ENCODE measurements around the gene DEDD. TPM values are rescaled to one million over a fixed set of nuclear protein-coding genes. Genes with fewer than 3 reads are reported as not detected.

Gene DEDD
- total RNA-seq, 4 donors from 2014 or later: 40.2 to 60.2 (median 46.3) TPM

DNA sequence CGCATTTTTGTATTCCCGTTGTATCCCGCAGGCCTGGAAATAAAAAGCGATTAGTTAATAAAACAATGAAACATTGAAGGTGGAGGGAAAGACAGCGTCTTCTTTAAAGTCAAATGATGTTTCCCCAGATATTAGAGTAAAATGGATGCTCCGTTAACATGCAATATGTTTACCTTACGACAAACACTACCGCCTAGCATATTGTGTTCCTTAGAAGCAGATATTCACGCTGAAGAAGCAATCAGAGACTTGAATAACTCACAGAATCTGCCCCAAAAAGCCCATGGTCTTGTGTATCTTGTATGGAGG, 45.4 kb upstream of the DEDD start:
- H3K4me3 ChIP-seq: peak overlapping the region; percentile 72 to 92 (median 80)
- H3K27ac ChIP-seq: peak overlapping the region; percentile 87 to 91 (median 89)
- no peaks in the 10 kb centered on the region for H3K9me3 ChIP-seq
- in situ Hi-C loops (cut with MboI; ENCODE audit: low sequenced_read_pairs in 4 of 4) (loop anchor here in 1 of 4 donors (10.0 to 25.0 kb wide), 2 partner anchors 47 to 584 kb away; partner anchors contain the start of genes APOA2, ATF6 and TOMM40L), intact Hi-C loops (cut with DNase I; ENCODE audit: low total_unique reads) (loop anchor here (1.0 kb wide), 1 partner anchor 12 kb away; the partner anchor contains the start of gene PPOX)
- DNase-seq (no peak), ATAC-seq (no peak)
- peaks cover 13 to 16% of the 10 kb centered on the region in 2 donors for H3K4me1 ChIP-seq
- H3K27me3 ChIP-seq: no peaks in the 10 kb centered on the region
- H3K36me3 ChIP-seq: peaks cover 0 to 26% of the 10 kb centered on the region in 2 donors
- TF ChIP-seq, protein P1, sequence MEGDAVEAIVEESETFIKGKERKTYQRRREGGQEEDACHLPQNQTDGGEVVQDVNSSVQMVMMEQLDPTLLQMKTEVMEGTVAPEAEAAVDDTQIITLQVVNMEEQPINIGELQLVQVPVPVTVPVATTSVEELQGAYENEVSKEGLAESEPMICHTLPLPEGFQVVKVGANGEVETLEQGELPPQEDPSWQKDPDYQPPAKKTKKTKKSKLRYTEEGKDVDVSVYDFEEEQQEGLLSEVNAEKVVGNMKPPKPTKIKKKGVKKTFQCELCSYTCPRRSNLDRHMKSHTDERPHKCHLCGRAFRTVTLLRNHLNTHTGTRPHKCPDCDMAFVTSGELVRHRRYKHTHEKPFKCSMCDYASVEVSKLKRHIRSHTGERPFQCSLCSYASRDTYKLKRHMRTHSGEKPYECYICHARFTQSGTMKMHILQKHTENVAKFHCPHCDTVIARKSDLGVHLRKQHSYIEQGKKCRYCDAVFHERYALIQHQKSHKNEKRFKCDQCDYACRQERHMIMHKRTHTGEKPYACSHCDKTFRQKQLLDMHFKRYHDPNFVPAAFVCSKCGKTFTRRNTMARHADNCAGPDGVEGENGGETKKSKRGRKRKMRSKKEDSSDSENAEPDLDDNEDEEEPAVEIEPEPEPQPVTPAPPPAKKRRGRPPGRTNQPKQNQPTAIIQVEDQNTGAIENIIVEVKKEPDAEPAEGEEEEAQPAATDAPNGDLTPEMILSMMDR (IDR thresholded peaks at IDR 0.05 in 4 of 5, conservative IDR thresholded peaks at IDR 0.05 in 1 of 5): no peak
- TF ChIP-seq POLR2A (IDR thresholded peaks at IDR 0.05): no peak

DNA sequence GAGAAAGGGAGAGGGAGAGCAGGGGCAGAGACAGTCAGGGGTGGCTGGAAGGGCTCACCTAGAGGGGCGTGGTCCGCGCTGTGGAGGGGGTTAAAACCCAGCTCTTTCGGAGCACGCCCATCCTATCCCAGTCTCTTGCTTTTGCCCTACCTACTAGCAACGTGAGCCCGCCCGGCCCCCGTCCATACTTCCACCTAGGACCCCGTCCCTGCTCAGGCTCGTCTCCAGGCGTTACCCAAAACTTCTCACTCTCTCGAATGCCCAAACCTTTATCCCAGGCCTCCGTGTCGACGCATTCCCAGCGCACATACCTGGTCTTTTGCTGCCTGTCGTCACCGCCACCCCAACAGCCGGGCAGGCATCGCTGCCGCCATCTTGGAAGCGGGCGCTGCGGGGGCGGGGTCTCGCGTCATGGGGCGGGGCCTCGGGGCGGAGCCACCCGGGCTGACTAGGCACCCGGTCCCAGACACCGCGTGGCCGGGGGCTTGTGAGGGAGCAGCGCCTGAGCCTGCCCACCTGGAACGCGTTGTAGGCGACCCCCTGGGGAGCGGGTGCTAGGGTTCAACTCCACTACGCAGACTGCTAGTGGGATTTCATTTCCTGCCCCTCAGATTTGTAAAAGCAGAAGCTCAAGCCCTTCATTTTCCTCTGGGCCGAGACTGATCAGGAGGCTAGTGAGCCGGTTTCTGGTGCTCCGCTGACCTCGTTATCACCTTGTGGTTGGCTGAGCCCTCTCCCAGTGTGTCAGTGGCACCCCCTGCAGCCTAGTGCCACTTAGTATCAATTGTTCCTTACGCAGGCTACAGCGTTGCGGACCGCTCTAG, 44.9 kb upstream of the DEDD start, which contains the start of gene B4GALT3:
Gene B4GALT3 (minus strand): TSS at position 396 of the 824 bp plus-strand sequence. CDS start 1,447 bp downstream, outside the sequence.
- TF ChIP-seq POLR2A (IDR thresholded peaks at IDR 0.05): peak; percentile 90 to 93
- TF ChIP-seq, protein P1 (IDR thresholded peaks at IDR 0.05 in 4 of 5, conservative IDR thresholded peaks at IDR 0.05 in 1 of 5): no peak
- in situ Hi-C loops (cut with MboI; ENCODE audit: low sequenced_read_pairs in 4 of 4): loop anchor here in 1 of 4 donors (10.0 to 25.0 kb wide), 2 partner anchors 47 to 585 kb away; partner anchors contain the start of genes APOA2, ATF6 and TOMM40L

DNA sequence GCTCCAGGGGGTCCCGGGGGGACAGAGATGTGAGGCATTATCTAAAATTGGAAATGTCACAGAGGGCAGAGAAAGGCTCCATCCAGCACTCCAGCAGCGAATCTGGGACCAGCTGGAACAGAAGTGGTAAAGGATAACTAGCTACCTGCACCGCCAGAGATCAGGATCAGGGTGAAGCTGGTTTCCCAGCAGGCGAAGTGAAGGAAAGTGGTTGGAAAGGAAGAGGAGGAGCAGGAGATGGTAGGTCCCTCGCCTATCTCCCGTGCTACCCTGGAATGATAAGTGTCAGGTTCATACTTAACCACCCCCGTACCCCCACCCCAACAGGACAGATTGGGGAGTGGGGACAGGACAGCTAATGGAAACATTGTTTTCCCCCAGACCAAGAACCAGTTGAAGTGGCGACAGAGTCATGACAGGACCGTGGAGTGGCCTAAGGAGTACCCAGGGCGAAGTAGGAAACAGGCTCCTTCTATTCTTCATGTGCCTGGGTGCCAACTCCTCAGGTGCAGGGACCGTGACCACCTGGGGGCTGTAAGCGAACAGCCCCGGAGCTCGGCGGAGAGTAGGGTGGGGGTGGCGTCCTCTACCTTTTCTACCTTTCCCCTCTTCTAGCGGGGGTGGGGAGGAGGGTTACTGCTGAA, 44.1 kb upstream of the DEDD start:
- in situ Hi-C loops (cut with MboI; ENCODE audit: low sequenced_read_pairs in 4 of 4): loop anchor here in 1 of 4 donors (10.0 to 25.0 kb wide), 2 partner anchors 48 to 586 kb away; partner anchors contain the start of genes APOA2, ATF6 and TOMM40L
- Histone ChIP-seq H3K27ac (peak overlapping the region; percentile 87 to 91 (median 89)), H3K4me1 (peaks cover 19 to 23% of the 10 kb centered on the region in 2 donors), H3K27me3 (no peaks in the 10 kb centered on the region), H3K36me3 (peaks cover 0 to 36% of the 10 kb centered on the region in 2 donors), H3K9me3 (no peaks in the 10 kb centered on the region), H3K4me3 (peak overlapping the region; percentile 72 to 92 (median 80))
- TF ChIP-seq POLR2A (IDR thresholded peaks at IDR 0.05): no peak
- TF ChIP-seq, protein P1 (IDR thresholded peaks at IDR 0.05 in 4 of 5, conservative IDR thresholded peaks at IDR 0.05 in 1 of 5): no peak
- DNase-seq (no peak), ATAC-seq (peak; percentile 8 to 16)
- intact Hi-C loops (cut with DNase I; ENCODE audit: low total_unique reads): loop anchor here (1.0 kb wide), 2 partner anchors 10 to 26 kb away; partner anchors contain the start of genes NDUFS2 and PPOX

More for the DNA sequence above, 44.9 kb upstream of the DEDD start, which contains the start of gene B4GALT3:
- intact Hi-C loops (cut with DNase I; ENCODE audit: low total_unique reads): loop anchor here (1.0 kb wide), 1 partner anchor 11 kb away; the partner anchor contains the start of gene PPOX
- Histone ChIP-seq H3K27ac (peak within 1 kb of the TSS; percentile 87 to 91 (median 89)), H3K4me3 (peak within 1 kb of the TSS; percentile 72 to 92 (median 80)), H3K27me3 (no peaks in the 10 kb centered on the region), H3K36me3 (peaks cover 0 to 29% of the 10 kb centered on the region in 2 donors), H3K9me3 (no peaks in the 10 kb centered on the region), H3K4me1 (peaks cover 18 to 21% of the 10 kb centered on the region in 2 donors)
- DNase-seq (peak; percentile 84 to 85), ATAC-seq (peak; percentile 92 to 94)

DNA sequence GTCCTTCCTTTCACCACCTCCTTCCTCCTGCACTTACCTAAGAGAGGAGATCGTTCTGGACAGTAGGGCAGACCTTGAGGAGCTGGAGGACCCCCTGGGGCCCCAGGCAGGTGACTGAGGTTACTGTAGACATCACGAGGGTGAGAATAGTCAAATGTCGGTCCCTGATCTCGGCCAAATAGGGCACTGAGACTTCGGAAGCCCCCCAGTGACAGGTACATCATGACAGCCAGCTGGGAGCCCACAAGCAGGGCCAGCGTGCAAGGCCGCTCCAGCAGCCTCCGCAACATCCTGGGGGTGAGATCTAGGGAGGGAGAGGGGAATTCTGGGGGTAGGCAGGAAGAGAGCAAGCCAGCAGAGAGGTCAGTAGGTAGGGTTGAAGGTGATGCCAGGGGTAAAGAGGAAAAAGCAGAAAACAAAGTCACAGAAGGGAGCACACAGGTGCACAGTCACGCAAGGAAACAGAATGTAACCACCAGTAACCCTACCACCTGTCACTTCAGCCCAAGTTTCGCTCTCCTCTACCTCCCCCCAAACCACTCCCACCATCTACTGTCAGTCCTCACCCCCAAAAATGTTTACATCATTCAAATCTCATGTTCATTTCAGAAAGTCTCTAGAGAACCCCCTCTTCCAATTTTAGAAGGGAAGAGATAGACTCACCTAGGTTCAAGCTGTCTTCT, 43.4 kb upstream of the DEDD start:
- Histone ChIP-seq H3K27ac (peak overlapping the region; percentile 87 to 91 (median 89)), H3K27me3 (no peaks in the 10 kb centered on the region), H3K4me1 (peaks cover 19 to 23% of the 10 kb centered on the region in 2 donors), H3K36me3 (peaks cover 0 to 43% of the 10 kb centered on the region in 2 donors), H3K9me3 (no peaks in the 10 kb centered on the region), H3K4me3 (peak overlapping the region; percentile 72 to 92 (median 80))
- in situ Hi-C loops (cut with MboI; ENCODE audit: low sequenced_read_pairs in 4 of 4): loop anchor here in 1 of 4 donors (10.0 to 25.0 kb wide), 2 partner anchors 49 to 586 kb away; partner anchors contain the start of genes APOA2, ATF6 and TOMM40L
- ATAC-seq: no peak
- DNase-seq: no peak
- intact Hi-C loops (cut with DNase I; ENCODE audit: low total_unique reads): loop anchor here (1.0 kb wide), 1 partner anchor 26 kb away; the partner anchor contains the start of gene NDUFS2
- TF ChIP-seq, protein P1 (IDR thresholded peaks at IDR 0.05 in 4 of 5, conservative IDR thresholded peaks at IDR 0.05 in 1 of 5): no peak
- TF ChIP-seq POLR2A (IDR thresholded peaks at IDR 0.05): no peak

All from gastrocnemius medialis (tissue), 4 donors.